ENCODE results near the gene TMEM121. TPM values are rescaled to one million over a fixed set of nuclear protein-coding genes. Genes with fewer than 3 reads are reported as not detected.
"Not testable (repeated sequence)": the region's sequence is repeated elsewhere in the genome, so short reads cannot be mapped to it uniquely, and the experiment has no call there.

Gene TMEM121
- total and polyA plus RNA-seq, 2 donors (not counting 1 experiment from before 2014, with no cell fraction given), result 0.99 to 3.7 TPM

DNA sequence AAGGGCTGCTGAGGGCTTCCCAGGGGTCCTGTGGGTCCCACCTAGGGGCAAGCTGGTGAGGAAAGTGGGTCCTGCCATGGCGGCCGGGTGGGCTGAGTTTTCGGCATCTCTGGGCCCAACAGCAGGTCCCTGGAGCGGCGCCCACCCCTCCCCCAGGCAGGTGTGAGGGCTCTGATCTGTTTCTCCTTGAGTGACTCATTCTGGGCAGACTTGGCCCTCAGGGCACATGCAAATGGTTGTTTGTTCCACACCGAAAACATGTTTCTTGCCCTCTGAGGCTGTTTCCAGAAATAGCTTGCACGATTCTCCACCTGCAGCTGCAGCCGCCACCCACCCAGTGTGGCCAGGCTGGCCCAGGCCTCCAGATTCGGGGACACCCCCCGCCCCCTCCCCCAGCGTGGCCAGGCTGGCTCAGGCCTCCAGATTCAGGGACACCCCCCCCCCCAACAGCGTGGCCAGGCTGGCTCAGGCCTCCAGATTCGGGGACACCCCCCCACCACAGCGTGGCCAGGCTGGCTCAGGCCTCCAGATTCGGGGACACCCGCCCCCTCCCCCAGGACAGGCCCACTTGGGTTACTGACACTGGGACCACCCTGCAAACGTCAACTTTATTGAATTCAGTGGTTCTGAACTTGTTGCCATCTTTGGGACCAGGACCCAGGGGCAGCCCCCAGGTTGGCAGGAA lies 48.8 kb downstream of the TMEM121 start:
- DNase-seq (peak; percentile 56), ATAC-seq (ENCODE audit: low read depth) (peak; percentile 52)
- H3K4me3 Mint-ChIP-seq; H2AFZ ChIP-seq (ENCODE audit: insufficient read depth, low read depth, low read length, poor library complexity, severe bottlenecking); H3K36me3 ChIP-seq (replicated peaks in 1 of 2; ENCODE audit: control extremely low read depth in 1 of 2, control insufficient read depth in 1 of 2, extremely low read depth in 1 of 2, insufficient read depth in 2 of 2, low read length in 1 of 2); intact Hi-C loops (cut with micrococcal nuclease); H3K9me3 Mint-ChIP-seq (ENCODE audit: insufficient read depth); H3K4me2 ChIP-seq (replicated peaks; ENCODE audit: low read depth, low read length, poor library complexity, severe bottlenecking); CTCF ChIA-PET; H4K20me1 ChIP-seq (ENCODE audit: control insufficient read depth, insufficient read depth, low read length, poor library complexity, severe bottlenecking); H3K27me3 Mint-ChIP-seq; H3K4me3 ChIP-seq (ENCODE audit: control extremely low read depth in 1 of 5, extremely low read depth in 1 of 5, insufficient read depth in 1 of 5, low read depth in 2 of 5, low read length in 4 of 5); H3K9ac ChIP-seq (ENCODE audit: low read length); H3K9me3 ChIP-seq (ENCODE audit: control extremely low read depth in 1 of 3, control insufficient read depth in 2 of 3, insufficient read depth in 1 of 3, low read length in 2 of 3); H3K27me3 ChIP-seq (replicated peaks in 1 of 4; ENCODE audit: control extremely low read depth in 1 of 4, control insufficient read depth in 3 of 4, insufficient read depth in 4 of 4, low read length in 3 of 4): not testable (repeated sequence)
- WGBS (ENCODE audit: insufficient coverage), result no CpG with 5 or more reads among the region's 17 CpGs
- Mint-ChIP-seq H3K27ac (peak overlapping the region; percentile 91), H3K4me1 (peaks cover 46% of the 10 kb centered on the region)
- Histone ChIP-seq H3K27ac (ENCODE audit: low read length in 2 of 2) (peak overlapping the region; percentile 49 to 95), H3K79me2 (ENCODE audit: control insufficient read depth, insufficient read depth, low read length) (peaks cover 41% of the 10 kb centered on the region), H3K4me1 (ENCODE audit: control insufficient read depth in 2 of 2, insufficient read depth in 2 of 2, low read length in 2 of 2) (peaks cover 48 to 73% of the 10 kb centered on the region in 2 donors)
- POLR2A ChIA-PET, result interaction anchor here (0.7 to 1.1 kb wide), 2 partner anchors 8 to 282 kb away, joined by 3 read pairs; no protein-coding TSS in a partner anchor

- peaks cover 45 to 70% of the 10 kb centered on the region in 2 donors for H3K4me1 ChIP-seq (ENCODE audit: control insufficient read depth in 2 of 2, insufficient read depth in 2 of 2, low read length in 2 of 2)
- H3K27me3 ChIP-seq (replicated peaks in 1 of 4; ENCODE audit: control extremely low read depth in 1 of 4, control insufficient read depth in 3 of 4, insufficient read depth in 4 of 4, low read length in 3 of 4), result no peaks in the 10 kb centered on the region
- Mint-ChIP-seq H3K4me1 (peaks cover 43% of the 10 kb centered on the region), H3K4me3 (peak overlapping the region; percentile 61), H3K27ac (peak overlapping the region; percentile 97), H3K27me3 (no peaks in the 10 kb centered on the region), H3K9me3 (ENCODE audit: insufficient read depth) (no peaks in the 10 kb centered on the region)
- peak overlapping the region; percentile 95 to 98 for H3K27ac ChIP-seq (ENCODE audit: low read length in 2 of 2)
- POLR2A ChIA-PET, result no interaction called here
- H3K4me3 ChIP-seq (ENCODE audit: control extremely low read depth in 1 of 5, extremely low read depth in 1 of 5, insufficient read depth in 1 of 5, low read depth in 2 of 5, low read length in 4 of 5), result peak overlapping the region in 1 of 5 experiments; percentile 14
- DNase-seq (peak; percentile 33), ATAC-seq (ENCODE audit: low read depth) (no peak)
- TF ChIP-seq EZH2 (IDR thresholded peaks at IDR 0.05; ENCODE audit: borderline replicate concordance, insufficient read depth, low read depth, low read length, poor library complexity, severe bottlenecking) (no peak), CTCF (IDR thresholded peaks at IDR 0.05) (peak; percentile 46)
- H3K36me3 ChIP-seq (replicated peaks in 1 of 2; ENCODE audit: control extremely low read depth in 1 of 2, control insufficient read depth in 1 of 2, extremely low read depth in 1 of 2, insufficient read depth in 2 of 2, low read length in 1 of 2), result peaks cover 0 to 3% of the 10 kb centered on the region in 2 experiments
- WGBS (ENCODE audit: insufficient coverage), result 83% methylated on average over 2 of the region's 2 CpGs
- H3K9me3 ChIP-seq (ENCODE audit: control extremely low read depth in 1 of 3, control insufficient read depth in 2 of 3, insufficient read depth in 1 of 3, low read length in 2 of 3), result no peaks in the 10 kb centered on the region
- H4K20me1 ChIP-seq (ENCODE audit: control insufficient read depth, insufficient read depth, low read length, poor library complexity, severe bottlenecking), result no peaks in the 10 kb centered on the region
- peak overlapping the region; percentile 33 for H2AFZ ChIP-seq (ENCODE audit: insufficient read depth, low read depth, low read length, poor library complexity, severe bottlenecking)
- peaks cover 39% of the 10 kb centered on the region for H3K79me2 ChIP-seq (ENCODE audit: control insufficient read depth, insufficient read depth, low read length)
- peak overlapping the region; percentile 36 for H3K9ac ChIP-seq (ENCODE audit: low read length)
- intact Hi-C loops (cut with micrococcal nuclease), result no loop called here
- peak overlapping the region; percentile 54 for H3K4me2 ChIP-seq (replicated peaks; ENCODE audit: low read depth, low read length, poor library complexity, severe bottlenecking)
- CTCF ChIA-PET, result no interaction called here
These were observed 50.2 kb downstream of the TMEM121 start for GRCh38 chr14:105576525-105577088.
